Left ventricle myocardium superior (tissue), 1 donor: ENCODE measurements around the gene TALDO1. TPM values are rescaled to one million over a fixed set of nuclear protein-coding genes. Genes with fewer than 3 reads are reported as not detected.

ENCODE experiments used
- ATAC-seq: fragments of 200-7000 bp; cut with Tn5 transposase; one replicate; pipeline ENCODE4 v1.9.1; 2020; ENCODE audit warnings: mild to moderate bottlenecking, moderate library complexity
- DNase-seq: peaks from one replicate; pipeline ENCODE4 v3.0.0-alpha.2; 2020
- intact Hi-C: fragments of 100-400 bp; cut with micrococcal nuclease; formaldehyde crosslinking; loops from one replicate; pipeline ENCODE4 v1.11.0; 2022
- total RNA-seq: library from RNA; stranded (reverse); fragmentation: NEBNext Ultra II Directional; extraction: Animal tissue kit (Norgen Biotek cat#: 25700); gene quantifications from one replicate; pipeline ENCODE4 v1.2.1, GENCODE V29; 2021
- donor health status: DM: no; HTN: yes; CAD: no; lungs with severe emphysema.

Gene TALDO1
- total RNA-seq, 1 donor from 2014 or later = 103 TPM

DNA sequence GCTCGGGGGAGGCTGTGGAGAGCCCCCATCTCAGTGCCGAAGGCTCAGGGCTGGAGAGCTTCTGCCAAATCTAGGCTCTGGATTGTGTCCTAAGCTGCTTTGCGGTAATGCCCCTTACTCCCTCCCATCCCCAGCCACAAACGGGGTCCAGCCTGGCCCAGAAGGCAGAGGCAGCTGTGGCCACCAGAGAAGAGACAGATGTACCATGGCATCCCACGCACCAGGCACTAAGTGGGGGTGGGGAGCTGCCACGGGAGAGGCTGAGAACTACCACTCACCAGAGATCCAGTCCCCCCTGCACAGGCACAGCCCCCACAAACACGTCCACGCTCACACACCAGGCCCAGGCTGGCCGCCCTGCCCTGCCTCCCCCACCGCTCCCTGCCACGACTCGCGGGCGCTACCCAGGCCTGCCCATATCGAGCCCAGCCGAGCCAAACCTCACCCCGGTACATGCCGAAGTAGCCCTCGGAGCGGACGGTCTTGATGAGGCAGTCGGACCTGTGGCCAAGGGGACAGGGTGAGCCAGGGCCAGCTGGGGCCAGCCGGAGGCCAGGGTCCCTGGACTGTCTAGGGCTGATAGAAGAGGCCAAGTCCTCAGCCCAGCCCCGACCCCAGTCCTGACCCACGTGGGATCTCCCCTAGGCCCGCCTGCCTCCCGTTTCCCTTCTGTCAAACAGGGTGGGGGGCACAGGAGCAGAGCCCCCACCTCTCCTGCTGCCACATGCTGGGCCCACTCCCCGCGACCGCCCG lies 46.9 kb downstream of the TALDO1 start:
- ATAC-seq (no peak), DNase-seq (no peak)
- intact Hi-C loops = no loop called here

DNA sequence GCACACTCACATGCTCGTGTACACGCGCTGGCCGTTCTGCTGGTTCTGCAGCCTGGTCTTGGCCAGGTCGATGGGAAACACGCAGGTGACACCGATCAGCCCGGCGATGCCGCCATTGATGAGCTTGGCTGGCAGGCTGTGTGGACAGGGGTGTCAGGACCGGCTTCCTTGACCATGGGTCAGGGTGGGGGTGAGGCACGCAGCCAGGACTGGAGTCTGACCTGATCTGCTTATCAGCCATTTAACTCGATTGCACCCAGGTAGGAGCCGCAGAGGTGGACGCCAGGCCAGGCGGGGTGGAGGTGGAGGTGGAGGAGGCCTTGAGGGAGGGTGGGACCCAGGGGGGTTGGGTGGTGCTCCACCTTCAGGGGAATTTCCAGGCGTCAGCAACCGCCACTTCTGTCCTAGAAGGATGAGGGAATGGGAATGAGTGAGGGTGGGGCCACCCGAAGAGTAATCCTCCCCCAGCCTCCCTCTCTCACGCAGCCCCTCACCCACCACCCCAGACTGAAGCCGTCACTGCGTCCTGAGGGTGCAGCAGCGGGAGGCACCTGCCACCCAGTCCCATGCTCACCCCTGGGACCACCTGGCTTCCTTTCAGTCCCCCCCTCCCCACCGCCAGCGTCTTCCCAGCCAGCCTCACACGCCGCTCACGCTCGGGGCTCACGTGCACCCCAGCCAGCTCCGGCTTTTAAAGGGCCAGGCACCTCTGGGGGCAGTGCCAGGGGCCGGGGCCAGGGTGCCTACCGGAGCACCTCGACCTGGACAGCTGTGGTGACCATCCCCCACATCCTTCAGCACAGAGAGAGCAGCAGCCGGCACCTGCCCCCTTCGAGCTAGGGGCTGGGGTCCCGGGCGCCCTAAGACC lies 47.7 kb downstream of the TALDO1 start:
- peak; percentile 34 for DNase-seq

DNA sequence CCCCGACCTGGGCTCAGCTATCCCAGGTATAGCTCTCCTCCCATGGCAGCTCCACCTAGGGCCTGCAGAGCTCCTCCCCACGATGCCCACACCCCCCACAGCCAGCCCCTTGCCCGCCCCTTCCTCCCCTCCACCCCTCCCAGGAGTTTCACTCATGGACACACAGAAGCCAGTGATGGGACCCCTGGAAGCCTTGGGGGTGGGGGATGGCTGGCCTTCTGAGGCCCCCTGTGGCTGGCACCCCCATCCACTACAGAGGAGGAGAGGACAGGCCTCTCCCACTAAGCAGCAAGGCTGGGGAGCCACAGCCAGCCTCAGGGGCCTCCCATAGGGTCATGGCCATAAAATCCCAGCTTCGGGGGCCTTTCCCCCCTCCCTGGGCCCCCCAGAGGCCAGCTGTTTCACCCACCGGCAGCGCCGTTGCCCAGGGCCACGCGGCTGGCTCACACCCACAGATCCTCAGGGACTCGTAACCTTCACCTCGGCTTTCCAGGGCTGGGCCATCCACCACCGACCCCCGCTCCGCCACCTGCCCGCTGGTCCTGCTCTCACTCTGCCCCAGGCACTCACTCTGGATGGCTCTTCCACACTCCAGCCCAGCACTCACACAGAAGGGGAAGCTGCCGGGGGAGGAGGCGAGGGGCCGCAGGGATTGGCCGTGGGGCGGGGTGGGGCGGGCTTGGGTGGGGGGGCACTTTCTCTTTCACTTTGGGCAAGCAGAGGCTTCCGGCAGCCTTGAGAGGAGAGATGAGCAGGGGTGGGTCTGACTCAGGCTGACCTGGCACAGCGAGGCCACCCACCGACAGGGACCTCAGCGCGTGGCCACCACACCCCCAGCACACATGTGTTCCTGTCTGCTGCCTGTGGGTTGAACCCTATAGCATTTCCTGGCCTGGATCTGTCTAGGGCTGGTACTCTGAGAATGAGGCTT lies 48.6 kb downstream of the TALDO1 start:
- intact Hi-C loops = no loop called here
- DNase-seq = peak; percentile 81
- ATAC-seq = peak; percentile 57

More for the DNA sequence above, 47.7 kb downstream of the TALDO1 start:
- intact Hi-C loops = no loop called here
- no peak for ATAC-seq

DNA sequence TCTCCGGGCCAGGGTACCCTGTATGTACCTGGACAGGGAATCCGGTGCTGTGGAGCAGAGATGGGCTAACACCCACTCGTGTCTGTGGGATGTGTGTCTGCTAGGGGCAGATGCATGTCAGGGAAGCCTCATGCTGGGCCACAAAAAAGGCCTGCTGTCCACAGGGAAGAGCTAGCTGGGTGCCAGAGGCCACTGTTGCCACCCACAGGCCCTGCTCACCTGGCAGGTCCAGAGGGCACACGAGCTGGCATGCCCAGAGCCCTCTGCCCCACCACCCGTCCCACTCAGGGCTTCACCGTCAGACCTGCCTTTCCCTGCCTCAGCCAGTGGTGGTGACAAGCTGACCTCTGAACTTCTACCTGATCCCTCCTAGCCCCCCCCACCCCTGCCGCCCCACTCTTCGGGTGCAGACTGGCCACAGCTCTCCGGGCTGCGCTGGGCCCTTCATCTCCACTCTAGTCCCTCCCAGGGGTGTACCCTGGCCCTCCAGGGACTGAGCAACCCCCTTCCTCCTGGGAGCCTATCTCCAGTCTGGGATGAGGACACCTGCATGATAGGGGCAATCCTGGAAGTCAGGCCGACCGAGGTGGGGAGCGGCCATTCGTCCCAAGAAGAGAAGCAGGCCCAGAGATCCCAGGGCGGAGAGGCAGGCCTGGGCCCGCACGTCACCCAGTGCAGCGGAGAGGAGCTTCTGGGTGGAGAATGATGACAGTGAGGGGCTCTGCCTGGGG lies 49.5 kb downstream of the TALDO1 start:
- ATAC-seq (no peak), DNase-seq (peak; percentile 34)
- intact Hi-C loops = no loop called here

DNA sequence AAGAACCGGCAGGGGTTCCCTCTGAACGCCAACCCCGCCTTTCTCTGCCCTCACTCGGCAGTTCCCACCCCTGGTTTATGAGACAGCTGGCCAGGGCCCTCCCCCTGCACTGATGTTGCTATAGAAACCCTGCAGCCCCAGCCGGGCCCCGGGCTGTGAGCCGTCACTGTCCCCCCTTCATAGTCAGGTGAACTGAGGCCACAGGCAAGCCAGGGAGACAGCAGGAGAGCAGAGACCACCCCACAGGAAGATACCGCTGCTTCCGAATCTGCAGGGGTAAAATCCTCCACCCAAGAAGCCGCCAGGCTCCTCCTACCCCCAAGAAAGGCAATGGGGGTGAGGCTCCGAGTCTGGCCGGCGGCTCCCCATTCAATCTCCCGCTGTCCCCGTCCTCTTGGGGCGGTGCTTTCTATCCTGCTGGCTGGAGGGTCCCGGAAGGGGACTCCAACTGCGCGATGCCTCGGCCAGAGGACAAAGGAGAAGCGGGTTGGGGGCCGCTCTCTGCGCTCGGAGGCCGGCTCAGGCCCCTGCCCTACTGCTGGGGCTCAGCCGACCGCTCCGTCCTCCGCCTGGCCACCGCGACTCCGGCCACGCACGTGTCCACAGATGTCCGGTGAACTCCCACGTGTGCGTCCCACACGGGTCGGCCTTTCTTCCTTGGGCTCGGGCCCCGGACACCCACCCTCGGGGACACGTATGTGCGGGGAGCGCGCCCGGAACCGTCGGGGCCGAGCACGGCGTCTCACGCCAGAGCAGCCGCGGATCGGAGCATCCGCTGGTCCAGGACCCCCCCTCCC lies 50.2 kb downstream of the TALDO1 start:
- ATAC-seq = peak; percentile 57
- intact Hi-C loops = no loop called here
- DNase-seq = peak; percentile 78

GRCh38 chr11:798093-798713 lies 50.9 kb downstream of the TALDO1 start, which contains the start of gene SLC25A22:
Gene SLC25A22, minus strand, starts transcription at chr11:798281. Its CDS starts 3,275 bp downstream, at chr11:795006.
- intact Hi-C loops = no loop called here
- DNase-seq (peak; percentile 90), ATAC-seq (peak; percentile 76)

- peak; percentile 31 for DNase-seq
- no peak for ATAC-seq
These were observed 52.5 kb downstream of the TALDO1 start for GRCh38 chr11:799641-800316.

DNA sequence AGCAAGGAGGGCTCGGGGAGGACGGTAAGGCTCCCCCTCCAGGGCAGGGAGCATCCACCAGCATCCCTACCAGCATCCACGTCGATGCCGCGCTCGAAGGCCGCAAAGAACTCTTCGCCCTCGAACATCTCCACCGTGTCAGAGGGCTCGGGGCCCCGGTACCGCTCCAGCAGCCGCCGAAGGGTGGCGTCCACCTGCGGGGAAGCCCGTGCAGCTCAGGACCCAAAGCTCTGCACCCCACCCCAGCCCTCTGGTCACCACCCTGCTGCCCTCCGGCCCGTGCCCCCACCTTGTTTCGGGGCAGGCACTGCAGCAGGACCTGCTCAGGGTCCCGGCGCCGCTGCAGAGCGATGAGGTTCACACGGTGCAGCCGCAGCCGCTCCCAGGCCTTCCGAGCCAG lies 53.2 kb downstream of the TALDO1 start:
- DNase-seq (peak; percentile 36), ATAC-seq (no peak)
- intact Hi-C loops = no loop called here

More at GRCh38 chr11:799641-800316, 52.5 kb downstream of the TALDO1 start:
- intact Hi-C loops = no loop called here

DNA sequence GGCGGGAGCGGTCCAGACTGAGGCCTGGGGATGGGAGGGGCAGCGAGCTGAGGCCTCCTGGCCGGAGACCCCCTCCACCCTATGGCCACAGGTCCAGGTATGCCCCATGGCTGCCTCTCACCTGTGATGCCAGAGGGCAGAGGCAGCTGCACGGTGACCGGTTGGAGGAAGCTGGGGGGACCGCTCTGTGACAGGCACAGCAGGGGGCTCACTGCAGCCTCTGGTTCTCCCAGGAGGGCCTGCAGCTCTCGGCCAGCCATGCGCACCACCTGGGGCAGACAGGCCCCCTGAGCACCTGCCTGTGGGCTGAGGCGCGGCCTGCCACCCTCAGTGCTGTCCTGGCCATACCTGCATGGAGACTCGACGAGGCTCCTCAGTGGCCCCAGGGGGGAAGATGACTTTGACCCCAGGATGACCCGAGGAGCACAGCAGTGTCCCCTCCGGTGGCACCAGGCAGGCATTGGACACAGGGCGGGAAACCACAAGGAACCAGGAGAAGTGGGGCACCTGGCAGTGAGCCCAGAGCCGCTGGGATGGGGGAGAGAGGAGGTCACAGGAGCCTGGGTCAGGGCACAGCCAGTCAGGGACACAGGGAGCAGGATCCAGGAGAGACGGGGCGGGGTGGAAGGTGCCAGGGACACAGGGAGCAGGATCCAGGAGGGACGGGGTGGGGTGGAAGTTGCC lies 54.0 kb downstream of the TALDO1 start:
- intact Hi-C loops = no loop called here

GRCh38 chr11:802018-802617 lies 54.9 kb downstream of the TALDO1 start:
- intact Hi-C loops = no loop called here
- ATAC-seq (no peak), DNase-seq (no peak)

More for the DNA sequence above, 54.0 kb downstream of the TALDO1 start:
- ATAC-seq (no peak), DNase-seq (no peak)

- DNase-seq (no peak), ATAC-seq (no peak)
- intact Hi-C loops = no loop called here
These were observed 55.6 kb downstream of the TALDO1 start for GRCh38 chr11:802693-803466.

DNA sequence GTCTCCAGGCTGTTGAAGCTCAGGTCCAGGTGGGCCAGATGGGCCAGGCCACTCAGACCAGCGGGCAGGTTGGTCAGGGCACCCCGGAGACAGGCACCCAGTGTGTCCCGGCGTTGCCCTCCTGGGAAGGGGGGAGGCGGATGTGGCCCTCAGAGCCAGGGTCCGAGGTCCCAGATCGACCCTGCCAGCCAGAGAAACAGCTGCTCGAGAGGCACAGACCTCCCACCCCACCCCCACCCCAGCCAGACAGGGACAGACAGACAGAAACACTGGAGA lies 56.1 kb downstream of the TALDO1 start:
- intact Hi-C loops = no loop called here
- ATAC-seq = no peak
- DNase-seq = no peak

- ATAC-seq = no peak
- intact Hi-C loops = no loop called here
- DNase-seq = no peak
These were observed 56.7 kb downstream of the TALDO1 start for GRCh38 chr11:803770-804598.

DNA sequence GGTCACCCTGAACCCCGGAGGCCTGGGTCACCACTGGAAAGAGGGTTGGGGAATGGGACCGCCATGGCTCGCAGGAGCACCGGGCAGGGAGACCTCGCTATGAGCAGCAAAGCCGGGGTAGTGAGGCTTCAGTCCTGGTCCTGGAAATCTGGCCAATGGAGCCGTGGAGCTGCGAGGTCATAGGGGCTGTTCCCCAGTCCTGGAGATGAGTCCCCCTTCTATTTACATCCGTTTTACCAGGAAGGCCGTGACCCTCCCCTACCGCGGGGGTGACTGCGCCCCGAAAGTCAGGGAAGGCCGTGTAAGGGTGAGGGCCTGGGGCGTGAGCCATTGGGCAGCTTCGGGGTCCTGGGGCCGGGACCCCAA lies 57.3 kb downstream of the TALDO1 start:
- DNase-seq (no peak), ATAC-seq (no peak)
- intact Hi-C loops = no loop called here
